ENCODE measurements around the gene LGALS9.

The LGALS9 gene

GRCh38 chr17:27657620-27658019 lies 26.6 kb downstream of the LGALS9 start:
- H3K4me1 ChIP-seq = no peaks in the 10 kb centered on the region
- no peak overlapping the region for H3K9ac ChIP-seq
- H2AFZ ChIP-seq = no peak overlapping the region
- no peak overlapping the region for H3K27ac ChIP-seq
- no peak overlapping the region for H3K4me3 ChIP-seq (ENCODE audit: low read depth, low read length)
- H3K9me3 ChIP-seq (ENCODE audit: control insufficient read depth, low read length) = no peaks in the 10 kb centered on the region
- H3K79me2 ChIP-seq = no peaks in the 10 kb centered on the region
- TF ChIP-seq CTCF (IDR thresholded peaks at IDR 0.05) = no peak
- H3K36me3 ChIP-seq (ENCODE audit: control insufficient read depth, insufficient read depth, low read length) = no peaks in the 10 kb centered on the region
- H3K27me3 ChIP-seq (ENCODE audit: control insufficient read depth, insufficient read depth, low read length) = no peaks in the 10 kb centered on the region
- H3K4me2 ChIP-seq (ENCODE audit: low read length) = no peak overlapping the region

GRCh38 chr17:27659683-27660082 lies 28.7 kb downstream of the LGALS9 start:
- TF ChIP-seq CTCF (IDR thresholded peaks at IDR 0.05) = no peak
- H3K4me1 ChIP-seq = no peaks in the 10 kb centered on the region
- H3K36me3 ChIP-seq (ENCODE audit: control insufficient read depth, insufficient read depth, low read length) = no peaks in the 10 kb centered on the region

GRCh38 chr17:27660436-27660835 lies 29.4 kb downstream of the LGALS9 start:
- H3K4me2 ChIP-seq (ENCODE audit: low read length) = no peak overlapping the region
- TF ChIP-seq CTCF (IDR thresholded peaks at IDR 0.05) = no peak
- no peaks in the 10 kb centered on the region for H3K27me3 ChIP-seq (ENCODE audit: control insufficient read depth, insufficient read depth, low read length)

More at GRCh38 chr17:27659683-27660082, 28.7 kb downstream of the LGALS9 start:
- no peak overlapping the region for H2AFZ ChIP-seq
- H3K9ac ChIP-seq = no peak overlapping the region
- H3K79me2 ChIP-seq = no peaks in the 10 kb centered on the region
- H3K9me3 ChIP-seq (ENCODE audit: control insufficient read depth, low read length) = no peaks in the 10 kb centered on the region
- no peaks in the 10 kb centered on the region for H3K27me3 ChIP-seq (ENCODE audit: control insufficient read depth, insufficient read depth, low read length)
- no peak overlapping the region for H3K4me2 ChIP-seq (ENCODE audit: low read length)
- H3K4me3 ChIP-seq (ENCODE audit: low read depth, low read length) = no peak overlapping the region
- no peak overlapping the region for H3K27ac ChIP-seq

GRCh38 chr17:27663936-27664605 lies 33.1 kb downstream of the LGALS9 start:
- Histone ChIP-seq H3K79me2 (no peaks in the 10 kb centered on the region), H3K27me3 (ENCODE audit: control insufficient read depth, insufficient read depth, low read length) (no peaks in the 10 kb centered on the region), H2AFZ (no peak overlapping the region), H3K4me3 (ENCODE audit: low read depth, low read length) (no peak overlapping the region), H3K9me3 (ENCODE audit: control insufficient read depth, low read length) (no peaks in the 10 kb centered on the region), H3K27ac (no peak overlapping the region), H3K4me2 (ENCODE audit: low read length) (no peak overlapping the region), H3K9ac (no peak overlapping the region), H3K4me1 (no peaks in the 10 kb centered on the region), H3K36me3 (ENCODE audit: control insufficient read depth, insufficient read depth, low read length) (no peaks in the 10 kb centered on the region)
- TF ChIP-seq CTCF (IDR thresholded peaks at IDR 0.05) = no peak

More at GRCh38 chr17:27660436-27660835, 29.4 kb downstream of the LGALS9 start:
- Histone ChIP-seq H3K4me1 (no peaks in the 10 kb centered on the region), H3K27ac (no peak overlapping the region), H3K79me2 (no peaks in the 10 kb centered on the region), H3K9ac (no peak overlapping the region), H3K4me3 (ENCODE audit: low read depth, low read length) (no peak overlapping the region), H3K9me3 (ENCODE audit: control insufficient read depth, low read length) (no peaks in the 10 kb centered on the region), H2AFZ (no peak overlapping the region), H3K36me3 (ENCODE audit: control insufficient read depth, insufficient read depth, low read length) (no peaks in the 10 kb centered on the region)

GRCh38 chr17:27664606-27664965 lies 33.6 kb downstream of the LGALS9 start:
- no peaks in the 10 kb centered on the region for H3K9me3 ChIP-seq (ENCODE audit: control insufficient read depth, low read length)
- no peak overlapping the region for H3K9ac ChIP-seq
- no peaks in the 10 kb centered on the region for H3K4me1 ChIP-seq
- no peak for TF ChIP-seq CTCF (IDR thresholded peaks at IDR 0.05)
- no peaks in the 10 kb centered on the region for H3K36me3 ChIP-seq (ENCODE audit: control insufficient read depth, insufficient read depth, low read length)
- no peak overlapping the region for H3K4me2 ChIP-seq (ENCODE audit: low read length)
- no peak overlapping the region for H2AFZ ChIP-seq
- no peaks in the 10 kb centered on the region for H3K27me3 ChIP-seq (ENCODE audit: control insufficient read depth, insufficient read depth, low read length)
- no peak overlapping the region for H3K27ac ChIP-seq
- no peaks in the 10 kb centered on the region for H3K79me2 ChIP-seq
- H3K4me3 ChIP-seq (ENCODE audit: low read depth, low read length) = no peak overlapping the region
